HEK293T (cell line): ENCODE measurements around the gene TNIP1.

Source experiments
- ARNT ChIP-seq: fragments of 450-650 bp; IDR thresholded peaks from 2 replicates; pipeline ENCODE4 v1.6.1; 2017; ENCODE audit warnings: mild to moderate bottlenecking
- ELF4 ChIP-seq: fragments of 450-650 bp; IDR thresholded peaks from 2 replicates; pipeline ENCODE4 v1.6.1; 2017; ENCODE audit warnings: antibody characterized with exemption
- FOXM1 ChIP-seq: fragments of 450-650 bp; IDR thresholded peaks from 2 replicates; pipeline ENCODE4 v1.6.1; 2017; ENCODE audit warnings: mild to moderate bottlenecking, borderline replicate concordance
- HDGF ChIP-seq: fragments of 450-650 bp; IDR thresholded peaks from 2 replicates; pipeline ENCODE4 v1.6.1; 2017; ENCODE audit warnings: antibody characterized with exemption, borderline replicate concordance
- SUZ12 ChIP-seq: fragments of 450-650 bp; IDR thresholded peaks from 2 replicates; pipeline ENCODE4 v1.6.1; 2016; ENCODE audit warnings: mild to moderate bottlenecking
- ZNF384 ChIP-seq: fragments of 450-650 bp; IDR thresholded peaks from 2 replicates; pipeline ENCODE4 v1.6.1; 2016
- TF ChIP-seq, protein P1 (sequence below): fragments of 450-650 bp; IDR thresholded peaks from 2 replicates; pipeline ENCODE4 v1.6.1; 2016

DNA sequence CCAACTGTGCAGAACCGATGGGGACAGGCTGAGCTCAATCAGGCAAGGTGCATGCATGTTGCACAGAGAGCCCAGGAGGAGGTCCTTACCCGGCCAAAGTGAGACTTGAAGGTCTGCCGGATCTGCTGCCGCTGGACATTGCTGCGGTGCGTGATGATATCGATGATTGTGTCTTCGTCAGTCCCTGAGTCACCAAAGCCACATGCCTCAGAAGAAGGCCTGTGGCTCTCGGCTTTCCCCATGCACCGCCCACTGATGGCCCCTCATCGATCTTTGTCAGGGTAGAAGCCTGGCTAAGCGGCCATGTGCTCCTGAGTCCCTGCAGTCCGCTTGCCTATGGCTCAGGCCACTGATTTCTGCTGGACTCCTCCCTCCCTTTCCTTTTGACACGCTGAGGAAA is 42.0 kb upstream of the TNIP1 start:
- TF ChIP-seq FOXM1 (no peak), HDGF (no peak), ARNT (no peak), SUZ12 (no peak), ELF4 (no peak), ZNF384 (no peak)
- TF ChIP-seq, protein P1, sequence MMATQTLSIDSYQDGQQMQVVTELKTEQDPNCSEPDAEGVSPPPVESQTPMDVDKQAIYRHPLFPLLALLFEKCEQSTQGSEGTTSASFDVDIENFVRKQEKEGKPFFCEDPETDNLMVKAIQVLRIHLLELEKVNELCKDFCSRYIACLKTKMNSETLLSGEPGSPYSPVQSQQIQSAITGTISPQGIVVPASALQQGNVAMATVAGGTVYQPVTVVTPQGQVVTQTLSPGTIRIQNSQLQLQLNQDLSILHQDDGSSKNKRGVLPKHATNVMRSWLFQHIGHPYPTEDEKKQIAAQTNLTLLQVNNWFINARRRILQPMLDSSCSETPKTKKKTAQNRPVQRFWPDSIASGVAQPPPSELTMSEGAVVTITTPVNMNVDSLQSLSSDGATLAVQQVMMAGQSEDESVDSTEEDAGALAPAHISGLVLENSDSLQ = no peak
